ENCODE data around the gene GRM5. TPM values are rescaled to one million over a fixed set of nuclear protein-coding genes. Genes with fewer than 3 reads are reported as not detected.

Gene GRM5
- total RNA-seq, 1 donor from 2014 or later = 0.42 TPM

DNA sequence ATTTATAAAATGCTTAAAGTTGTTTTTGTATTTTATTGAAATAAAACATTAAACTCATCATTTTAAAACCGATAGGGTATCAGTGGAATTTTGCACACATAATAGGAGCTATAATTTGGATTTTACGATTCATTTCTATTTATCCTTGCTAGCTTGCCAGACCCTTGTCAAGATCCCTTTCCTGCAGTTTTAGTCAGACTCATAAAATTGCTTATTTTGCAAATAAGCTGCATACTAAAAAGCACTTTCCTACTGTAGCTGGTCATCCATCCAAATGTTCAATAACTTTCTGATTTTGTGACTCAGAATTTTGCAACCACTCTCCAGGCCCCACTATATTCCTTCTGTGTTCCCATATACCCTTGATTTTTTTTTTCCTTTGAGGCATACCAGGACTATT, 489.0 kb downstream of the GRM5 start:
- Mint-ChIP-seq H3K27ac (no peak overlapping the region), H3K4me3 (no peak overlapping the region), H3K9me3 (no peaks in the 10 kb centered on the region)

DNA sequence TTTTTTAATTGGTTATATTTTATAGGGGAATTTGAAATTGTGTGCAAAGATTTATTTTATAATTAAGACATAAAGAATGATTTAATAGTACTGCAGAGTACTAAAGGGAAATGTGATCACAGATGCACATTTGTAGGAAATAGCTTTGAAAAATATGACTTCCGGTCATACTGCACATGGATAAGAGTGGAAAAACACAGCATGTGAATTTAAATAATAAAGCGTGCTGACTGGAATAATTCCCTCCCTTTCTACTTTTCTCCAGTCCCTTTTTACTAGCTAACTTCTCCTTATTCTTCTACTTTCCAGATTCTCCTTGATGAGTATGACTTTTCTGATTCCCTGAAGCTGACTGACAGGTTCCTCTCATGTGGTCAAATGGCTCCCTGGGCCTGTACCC, 489.9 kb downstream of the GRM5 start:
- no peak overlapping the region for H3K27ac Mint-ChIP-seq
- no peaks in the 10 kb centered on the region for H3K9me3 Mint-ChIP-seq
- no peak for DNase-seq (ENCODE audit: low spot score in 2 of 2, unreplicated experiment in 2 of 2)
- no peaks in the 10 kb centered on the region for H3K36me3 Mint-ChIP-seq
- TF ChIP-seq, protein P1, sequence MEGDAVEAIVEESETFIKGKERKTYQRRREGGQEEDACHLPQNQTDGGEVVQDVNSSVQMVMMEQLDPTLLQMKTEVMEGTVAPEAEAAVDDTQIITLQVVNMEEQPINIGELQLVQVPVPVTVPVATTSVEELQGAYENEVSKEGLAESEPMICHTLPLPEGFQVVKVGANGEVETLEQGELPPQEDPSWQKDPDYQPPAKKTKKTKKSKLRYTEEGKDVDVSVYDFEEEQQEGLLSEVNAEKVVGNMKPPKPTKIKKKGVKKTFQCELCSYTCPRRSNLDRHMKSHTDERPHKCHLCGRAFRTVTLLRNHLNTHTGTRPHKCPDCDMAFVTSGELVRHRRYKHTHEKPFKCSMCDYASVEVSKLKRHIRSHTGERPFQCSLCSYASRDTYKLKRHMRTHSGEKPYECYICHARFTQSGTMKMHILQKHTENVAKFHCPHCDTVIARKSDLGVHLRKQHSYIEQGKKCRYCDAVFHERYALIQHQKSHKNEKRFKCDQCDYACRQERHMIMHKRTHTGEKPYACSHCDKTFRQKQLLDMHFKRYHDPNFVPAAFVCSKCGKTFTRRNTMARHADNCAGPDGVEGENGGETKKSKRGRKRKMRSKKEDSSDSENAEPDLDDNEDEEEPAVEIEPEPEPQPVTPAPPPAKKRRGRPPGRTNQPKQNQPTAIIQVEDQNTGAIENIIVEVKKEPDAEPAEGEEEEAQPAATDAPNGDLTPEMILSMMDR (IDR thresholded peaks at IDR 0.05; ENCODE audit: unreplicated experiment) = no peak
- H3K4me1 Mint-ChIP-seq = peaks cover 9% of the 10 kb centered on the region
- H3K27me3 Mint-ChIP-seq (ENCODE audit: low read depth) = peaks cover 15% of the 10 kb centered on the region
- no peak overlapping the region for H3K4me3 Mint-ChIP-seq

More for the DNA sequence above, 489.0 kb downstream of the GRM5 start:
- Mint-ChIP-seq H3K36me3 (no peaks in the 10 kb centered on the region), H3K27me3 (ENCODE audit: low read depth) (peaks cover 12% of the 10 kb centered on the region), H3K4me1 (peaks cover 12% of the 10 kb centered on the region)
- TF ChIP-seq, protein P1 (IDR thresholded peaks at IDR 0.05; ENCODE audit: unreplicated experiment) = no peak
- no peak for DNase-seq (ENCODE audit: low spot score in 2 of 2, unreplicated experiment in 2 of 2)

DNA sequence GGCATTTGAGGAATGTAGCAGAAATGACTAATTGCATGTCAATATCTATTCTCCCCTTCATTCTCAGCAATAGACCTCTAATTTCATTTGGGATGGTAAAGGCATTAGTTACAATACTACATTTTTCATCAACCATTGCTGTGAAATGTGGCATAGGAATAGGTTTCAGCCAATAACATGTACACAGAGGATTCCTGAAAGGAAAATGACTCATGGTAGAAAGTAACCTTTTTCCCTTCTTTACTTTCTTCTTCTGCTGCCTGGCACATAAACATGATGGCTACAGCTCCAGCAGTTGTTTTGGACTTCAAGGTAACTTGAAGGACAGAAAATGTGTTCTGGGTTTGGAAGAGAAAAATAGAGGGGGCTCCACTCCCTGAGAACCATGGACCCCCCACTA, 496.4 kb downstream of the GRM5 start:
- no peak overlapping the region for H3K27ac Mint-ChIP-seq
- H3K4me3 Mint-ChIP-seq = no peak overlapping the region
- DNase-seq (ENCODE audit: low spot score in 2 of 2, unreplicated experiment in 2 of 2) = no peak
- no peaks in the 10 kb centered on the region for H3K36me3 Mint-ChIP-seq
- peaks cover 7% of the 10 kb centered on the region for H3K4me1 Mint-ChIP-seq
- H3K9me3 Mint-ChIP-seq = no peaks in the 10 kb centered on the region
- TF ChIP-seq, protein P1 (IDR thresholded peaks at IDR 0.05; ENCODE audit: unreplicated experiment) = no peak
- H3K27me3 Mint-ChIP-seq (ENCODE audit: low read depth) = peaks cover 18% of the 10 kb centered on the region

DNA sequence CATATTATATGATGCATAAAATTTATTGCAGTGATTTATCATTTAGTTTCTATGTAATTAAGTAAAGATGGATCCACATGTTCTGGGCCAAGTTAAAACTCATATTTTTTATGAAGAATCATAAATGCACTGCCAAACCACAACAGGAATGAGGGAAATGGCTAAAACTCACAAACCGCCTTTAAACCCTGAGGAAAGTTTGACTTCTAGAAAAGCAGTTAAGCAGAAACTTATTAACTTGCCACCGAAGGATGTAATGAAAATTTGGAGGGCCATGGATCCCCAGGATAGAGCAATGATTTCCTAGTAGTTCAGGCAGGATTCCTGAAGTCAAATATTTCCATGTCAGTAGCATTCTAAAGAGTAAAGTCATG, 510.0 kb downstream of the GRM5 start:
- Mint-ChIP-seq H3K4me3 (no peak overlapping the region), H3K4me1 (peaks cover 30% of the 10 kb centered on the region), H3K36me3 (no peaks in the 10 kb centered on the region), H3K27ac (no peak overlapping the region), H3K27me3 (ENCODE audit: low read depth) (no peaks in the 10 kb centered on the region), H3K9me3 (no peaks in the 10 kb centered on the region)
- no peak for DNase-seq (ENCODE audit: low spot score in 2 of 2, unreplicated experiment in 2 of 2)
- TF ChIP-seq, protein P1 (IDR thresholded peaks at IDR 0.05; ENCODE audit: unreplicated experiment) = no peak

DNA sequence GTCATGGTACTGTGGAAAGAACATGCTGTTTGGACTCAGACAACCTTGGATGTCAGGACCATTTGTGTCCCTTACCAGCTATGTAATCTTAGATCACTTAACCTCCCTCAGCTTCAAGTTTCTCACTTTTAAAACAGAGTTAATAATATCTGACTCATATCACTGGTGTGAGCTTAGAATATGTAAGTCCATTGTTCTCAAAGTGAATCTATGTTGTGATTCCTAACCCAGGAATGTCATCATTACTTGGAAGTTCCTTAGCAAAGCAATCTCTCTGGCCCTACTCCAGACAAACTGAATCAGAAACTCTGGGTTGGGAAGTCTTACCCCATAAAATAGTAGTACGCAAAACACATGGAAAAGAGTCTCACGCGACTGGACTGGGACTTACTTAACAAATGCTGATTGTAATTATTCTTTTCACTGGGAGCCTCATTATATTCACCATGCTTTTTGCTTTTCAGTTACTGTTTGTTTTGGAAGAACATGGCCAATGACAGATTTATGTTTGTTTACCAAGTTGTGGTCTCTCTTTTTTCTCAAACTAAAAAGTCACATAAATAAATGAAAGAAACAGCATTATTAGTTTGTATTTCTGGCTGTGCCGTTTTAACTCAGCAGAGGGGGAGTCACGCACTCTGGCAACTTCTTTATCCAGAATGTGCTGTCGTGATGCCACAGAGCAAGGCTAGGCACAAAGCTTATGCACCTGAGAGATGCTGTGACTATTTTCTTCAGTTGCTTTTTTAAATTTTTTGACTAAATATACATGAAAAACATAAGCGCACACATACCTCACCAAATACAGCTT, 510.6 kb downstream of the GRM5 start:
- H3K27me3 Mint-ChIP-seq (ENCODE audit: low read depth) = no peaks in the 10 kb centered on the region
- no peak for DNase-seq (ENCODE audit: low spot score in 2 of 2, unreplicated experiment in 2 of 2)
- H3K4me3 Mint-ChIP-seq = no peak overlapping the region
- H3K4me1 Mint-ChIP-seq = peaks cover 31% of the 10 kb centered on the region
- TF ChIP-seq, protein P1 (IDR thresholded peaks at IDR 0.05; ENCODE audit: unreplicated experiment) = no peak
- H3K36me3 Mint-ChIP-seq = no peaks in the 10 kb centered on the region
- no peaks in the 10 kb centered on the region for H3K9me3 Mint-ChIP-seq
- peak overlapping the region; percentile 75 for H3K27ac Mint-ChIP-seq

Measured in mesothelial cell of epicardium (in vitro differentiated cells).